ENCODE measurements around the gene MAP3K20. TPM values are rescaled to one million over a fixed set of nuclear protein-coding genes. Genes with fewer than 3 reads are reported as not detected.

The MAP3K20 gene
- total RNA-seq, 3 donors from 2014 or later: 8.8 to 238 (median 30.5) TPM

DNA sequence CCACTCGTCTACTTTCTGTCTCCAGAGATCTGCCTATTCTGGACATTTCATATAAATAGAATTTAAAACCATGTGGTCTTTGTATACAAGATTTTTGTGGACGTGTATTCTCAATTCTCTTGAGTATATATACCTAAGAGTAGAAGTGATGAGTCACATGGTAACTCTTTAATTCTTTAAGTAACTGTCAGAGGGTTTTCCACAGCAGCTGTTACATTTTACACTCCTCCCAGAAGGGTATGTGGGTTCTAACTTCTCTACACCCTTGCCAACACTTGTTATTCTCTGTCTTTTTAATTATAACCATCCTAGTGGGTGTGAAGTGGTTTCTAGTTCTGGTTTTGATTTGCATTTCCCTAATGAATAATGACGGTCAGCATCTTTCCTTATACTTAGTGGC lies 70.9 kb downstream of the MAP3K20 start:
- Histone ChIP-seq H3K9me3 (peaks cover 1% of the 10 kb centered on the region), H3K4me3 (no peak overlapping the region), H3K36me3 (ENCODE audit: low read depth) (no peaks in the 10 kb centered on the region), H3K4me1 (ENCODE audit: low read depth) (no peaks in the 10 kb centered on the region)
- TF ChIP-seq, protein P1, sequence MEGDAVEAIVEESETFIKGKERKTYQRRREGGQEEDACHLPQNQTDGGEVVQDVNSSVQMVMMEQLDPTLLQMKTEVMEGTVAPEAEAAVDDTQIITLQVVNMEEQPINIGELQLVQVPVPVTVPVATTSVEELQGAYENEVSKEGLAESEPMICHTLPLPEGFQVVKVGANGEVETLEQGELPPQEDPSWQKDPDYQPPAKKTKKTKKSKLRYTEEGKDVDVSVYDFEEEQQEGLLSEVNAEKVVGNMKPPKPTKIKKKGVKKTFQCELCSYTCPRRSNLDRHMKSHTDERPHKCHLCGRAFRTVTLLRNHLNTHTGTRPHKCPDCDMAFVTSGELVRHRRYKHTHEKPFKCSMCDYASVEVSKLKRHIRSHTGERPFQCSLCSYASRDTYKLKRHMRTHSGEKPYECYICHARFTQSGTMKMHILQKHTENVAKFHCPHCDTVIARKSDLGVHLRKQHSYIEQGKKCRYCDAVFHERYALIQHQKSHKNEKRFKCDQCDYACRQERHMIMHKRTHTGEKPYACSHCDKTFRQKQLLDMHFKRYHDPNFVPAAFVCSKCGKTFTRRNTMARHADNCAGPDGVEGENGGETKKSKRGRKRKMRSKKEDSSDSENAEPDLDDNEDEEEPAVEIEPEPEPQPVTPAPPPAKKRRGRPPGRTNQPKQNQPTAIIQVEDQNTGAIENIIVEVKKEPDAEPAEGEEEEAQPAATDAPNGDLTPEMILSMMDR (IDR thresholded peaks at IDR 0.05): no peak
- intact Hi-C loops (cut with DNase I, micrococcal nuclease): no loop called here
- ATAC-seq: no peak
- no peak for DNase-seq

DNA sequence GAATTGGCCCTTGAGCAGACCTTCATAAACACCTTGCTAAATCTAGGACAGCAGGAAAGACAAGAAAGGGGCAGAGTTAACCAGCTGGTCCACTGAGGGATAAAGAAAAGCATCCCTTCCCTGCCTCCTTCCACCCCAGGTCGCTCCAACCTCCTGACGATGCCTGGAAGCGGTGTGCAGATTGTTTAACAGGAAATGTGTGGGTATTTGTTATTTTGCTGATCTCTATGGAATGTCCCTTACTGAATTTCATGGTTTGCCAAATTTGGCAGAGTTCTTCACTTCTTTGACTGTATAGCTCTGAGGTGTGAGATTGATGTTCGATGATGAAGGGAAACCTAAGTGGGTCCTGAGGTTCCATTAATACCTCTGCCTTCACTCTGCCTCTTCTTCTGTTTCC lies 72.9 kb downstream of the MAP3K20 start:
- Histone ChIP-seq H3K4me1 (ENCODE audit: low read depth) (no peaks in the 10 kb centered on the region), H3K4me3 (no peak overlapping the region), H3K9me3 (no peaks in the 10 kb centered on the region), H3K36me3 (ENCODE audit: low read depth) (no peaks in the 10 kb centered on the region)
- TF ChIP-seq, protein P1 (IDR thresholded peaks at IDR 0.05): no peak
- intact Hi-C loops (cut with DNase I, micrococcal nuclease): no loop called here
- DNase-seq (no peak), ATAC-seq (no peak)

DNA sequence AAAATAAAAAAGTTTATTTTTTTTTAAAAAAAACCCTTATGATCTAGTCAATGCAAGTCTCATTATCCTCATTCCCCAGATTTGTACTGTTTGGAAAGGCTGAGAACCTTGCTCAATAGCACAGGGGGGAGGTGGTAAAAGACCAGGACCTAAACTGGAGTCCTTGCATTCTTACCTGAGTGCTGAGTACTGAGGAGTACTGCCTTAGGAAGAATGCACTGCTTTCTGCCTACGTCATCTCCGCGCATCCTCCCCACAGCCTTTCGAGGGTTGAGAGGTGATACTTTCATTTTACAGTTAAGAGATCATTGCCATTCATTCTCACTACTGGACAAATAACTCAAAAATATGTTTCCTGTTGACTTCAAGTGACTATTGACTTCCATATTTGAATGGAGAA lies 73.8 kb downstream of the MAP3K20 start:
- no peaks in the 10 kb centered on the region for H3K4me1 ChIP-seq (ENCODE audit: low read depth)
- no peak overlapping the region for H3K4me3 ChIP-seq
- no peaks in the 10 kb centered on the region for H3K9me3 ChIP-seq
- intact Hi-C loops (cut with DNase I, micrococcal nuclease): no loop called here
- TF ChIP-seq, protein P1 (IDR thresholded peaks at IDR 0.05): no peak
- no peaks in the 10 kb centered on the region for H3K36me3 ChIP-seq (ENCODE audit: low read depth)
- DNase-seq: no peak
- ATAC-seq: peak; percentile 50

DNA sequence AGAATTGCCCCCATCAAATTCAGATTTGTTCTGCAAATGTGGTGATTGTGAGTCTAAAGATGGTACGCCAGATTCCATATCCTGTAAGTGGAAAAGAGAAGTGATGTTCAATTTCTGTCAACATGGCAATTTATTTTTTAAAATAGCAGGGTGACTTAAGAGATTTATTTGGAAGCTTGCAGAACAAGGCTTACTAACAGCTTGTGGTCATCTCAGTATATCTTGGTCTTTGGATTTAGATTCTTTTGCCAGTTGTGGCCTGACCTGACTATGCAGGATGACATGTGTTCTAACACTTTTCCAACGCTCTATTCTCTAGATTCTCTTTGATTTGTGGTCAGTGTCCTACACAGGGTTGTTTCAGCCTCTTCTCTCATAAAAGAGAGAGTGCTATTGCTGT lies 74.4 kb downstream of the MAP3K20 start:
- intact Hi-C loops (cut with DNase I, micrococcal nuclease): no loop called here
- no peaks in the 10 kb centered on the region for H3K36me3 ChIP-seq (ENCODE audit: low read depth)
- no peaks in the 10 kb centered on the region for H3K4me1 ChIP-seq (ENCODE audit: low read depth)
- no peak overlapping the region for H3K4me3 ChIP-seq
- TF ChIP-seq, protein P1 (IDR thresholded peaks at IDR 0.05): no peak
- ATAC-seq: no peak
- DNase-seq: no peak
- no peaks in the 10 kb centered on the region for H3K9me3 ChIP-seq

GRCh38 chr2:173150963-173151362 lies 75.3 kb downstream of the MAP3K20 start:
- TF ChIP-seq, protein P1 (IDR thresholded peaks at IDR 0.05): no peak
- H3K36me3 ChIP-seq (ENCODE audit: low read depth): no peaks in the 10 kb centered on the region
- ATAC-seq (no peak), DNase-seq (no peak)
- no peaks in the 10 kb centered on the region for H3K4me1 ChIP-seq (ENCODE audit: low read depth)
- H3K9me3 ChIP-seq: no peaks in the 10 kb centered on the region
- no peak overlapping the region for H3K4me3 ChIP-seq
- intact Hi-C loops (cut with DNase I, micrococcal nuclease): no loop called here
